K562 (cell line): ENCODE results near the gene POLE2. TPM values are rescaled to one million over a fixed set of nuclear protein-coding genes. Genes with fewer than 3 reads are reported as not detected.

Source experiments
- BCOR ChIP-seq: fragments of 450-650 bp; IDR thresholded peaks from 2 replicates; pipeline ENCODE4 v1.6.1; 2016
- ETS1 ChIP-seq: conservative IDR thresholded peaks from 2 replicates; pipeline ENCODE4 v1.6.1; 2011; ENCODE audit warnings: low read depth, mild to moderate bottlenecking, low read length; ENCODE audit not compliant: control insufficient read depth
- FIP1L1 ChIP-seq: fragments of 200-400 bp; formaldehyde crosslinking; IDR thresholded peaks from 2 replicates; pipeline ENCODE4 v1.6.1; 2018; ENCODE audit warnings: mild to moderate bottlenecking, low read depth, low read length; ENCODE audit not compliant: poor library complexity, severe bottlenecking
- FOXJ3 ChIP-seq: sonication (generic); formaldehyde crosslinking; IDR thresholded peaks from 2 replicates; pipeline ENCODE4 v1.4.0; 2020; ENCODE audit warnings: mild to moderate bottlenecking, missing genetic modification reagents
- GABPA ChIP-seq: fragments of 200-800 bp; sonication (Bioruptor generic); conservative IDR thresholded peaks from 2 replicates; pipeline ENCODE4 v1.6.1; 2016; ENCODE audit warnings: low read depth, missing genetic modification characterization, missing compliant biosample characterization
- GABPB2 ChIP-seq: fragments of 250-450 bp; sonication (Bioruptor Pico); conservative IDR thresholded peaks from 2 replicates; pipeline ENCODE4 v1.5.1; 2021; ENCODE audit warnings: mild to moderate bottlenecking
- GTF2E2 ChIP-seq: fragments of 200-800 bp; sonication (Bioruptor generic); IDR thresholded peaks from 2 replicates; pipeline ENCODE4 v1.6.1; 2016; ENCODE audit warnings: missing genetic modification characterization, missing compliant biosample characterization
- HMGN3 ChIP-seq: IDR thresholded peaks from 2 replicates; pipeline ENCODE4 v1.6.1; 2011; ENCODE audit warnings: borderline replicate concordance, low read depth, mild to moderate bottlenecking, mixed read lengths, low read length; ENCODE audit not compliant: insufficient read length; ENCODE audit errors: extremely low read depth
- LCOR ChIP-seq: sonication (generic); formaldehyde crosslinking; IDR thresholded peaks from 2 replicates; pipeline ENCODE4 v1.8.0; 2022; ENCODE audit warnings: mild to moderate bottlenecking, missing genetic modification reagents
- MTA1 ChIP-seq: fragments of 450-650 bp; IDR thresholded peaks from 2 replicates; pipeline ENCODE4 v1.6.1; 2017; ENCODE audit warnings: borderline replicate concordance
- MYNN ChIP-seq, 2 experiments: sonication (generic); formaldehyde crosslinking in 1 of 2; IDR thresholded peaks; 2 replicates each; pipeline versions ENCODE4 v1.5.0 to v1.6.1; 2016 to 2020; ENCODE audit warnings: antibody characterized with exemption in 1 of 2, missing genetic modification reagents in 1 of 2
- NEUROD1 ChIP-seq: fragments of 150-350 bp; IDR thresholded peaks from 2 replicates; pipeline ENCODE4 v1.6.1; 2014; ENCODE audit warnings: borderline replicate concordance, low read length, low read depth; ENCODE audit not compliant: partially characterized antibody
- RBM25 ChIP-seq: fragments of 200-400 bp; formaldehyde crosslinking; IDR thresholded peaks from 2 replicates; pipeline ENCODE4 v1.6.1; 2018; ENCODE audit warnings: low read length, low read depth, moderate library complexity; ENCODE audit not compliant: severe bottlenecking
- RNF2 ChIP-seq: sonication (generic); IDR thresholded peaks from 2 replicates; pipeline ENCODE4 v1.6.1; 2016
- SMARCC2 ChIP-seq: fragments of 450-650 bp; IDR thresholded peaks from 2 replicates; pipeline ENCODE4 v1.6.1; 2017; ENCODE audit warnings: antibody characterized with exemption, moderate library complexity, mild to moderate bottlenecking, low read depth
- SPI1 ChIP-seq: IDR thresholded peaks from 2 replicates; pipeline ENCODE4 v1.6.1; 2011; ENCODE audit warnings: low read depth, low read length, control low read depth, borderline replicate concordance
- TAF7 ChIP-seq: fragments of 450-650 bp; IDR thresholded peaks from 2 replicates; pipeline ENCODE4 v1.6.1; 2016; ENCODE audit warnings: missing genetic modification characterization, missing compliant biosample characterization
- TFE3 ChIP-seq: fragments of 450-650 bp; formaldehyde crosslinking; IDR thresholded peaks from 2 replicates; pipeline ENCODE4 v1.4.0; 2020; ENCODE audit warnings: mild to moderate bottlenecking, mixed read lengths
- ZNF197 ChIP-seq: fragments of 200-800 bp; sonication (Bioruptor generic); IDR thresholded peaks from 2 replicates; pipeline ENCODE4 v1.6.1; 2016; ENCODE audit warnings: low read depth, missing genetic modification characterization, missing compliant biosample characterization
- ZNF384 ChIP-seq: IDR thresholded peaks from 2 replicates; pipeline ENCODE4 v1.6.1; 2012; ENCODE audit warnings: low read depth, low read length, improper control_type of control experiment
- ZNF696 ChIP-seq: fragments of 250-450 bp; sonication (Bioruptor Pico); conservative IDR thresholded peaks from 2 replicates; pipeline ENCODE4 v1.4.0; 2020; ENCODE audit warnings: mild to moderate bottlenecking, moderate library complexity
- ZSCAN32 ChIP-seq: fragments of 450-650 bp; formaldehyde crosslinking; IDR thresholded peaks from 2 replicates; pipeline ENCODE4 v1.4.0; 2020; ENCODE audit warnings: mild to moderate bottlenecking, moderate library complexity
- polyA plus RNA-seq, 8 experiments: library from polyadenylated mRNA; depleted of rRNA in 4 of 8; stranded (reverse) in 5 of 8; unstranded in 3 of 8; fragments of >200 nt; fragmentation: Nextera tagmentation in 2 of 8; fragmentation: Illumina TruSeq in 1 of 8; extraction: Ambion mirVana in 2 of 8; extraction: Trizol in 1 of 8; gene quantifications; 2 replicates each; pipeline versions ENCODE4 v1.2.1 to v1.2.3, GENCODE V29; 2011 to 2014; ENCODE audit warnings: inconsistent platforms in 1 of 8, missing spikeins in 1 of 8
- total RNA-seq, 7 experiments: library from RNA; depleted of rRNA in 6 of 7; stranded (reverse); fragments of >200 nt in 6 of 7; fragmentation: Illumina TruSeq in 2 of 7; extraction: Trizol in 2 of 7; gene quantifications; 2 replicates each; pipeline versions ENCODE4 v1.2.1 to v1.2.3, GENCODE V29; 2011 to 2021; ENCODE audit warnings: low replicate concordance in 1 of 7

The POLE2 gene
- total and polyA plus RNA-seq, 9 of the 15 experiments (the other 6 are each of a cell fraction or from before 2014, with no cell fraction given), result 30.7 to 78.4 (median 55.4) TPM

- TF ChIP-seq TFE3 (no peak), GABPA (tag) (peak; percentile 93), ETS1 (no peak), ZNF384 (peak; percentile 33; the same call in 1 of the 2 replicates), SPI1 (peak; percentile 80), ZNF197 (CRISPR knock-in tag) (0 out of 2 replicates have a peak, but pooled peaks have one; percentile 43), TAF7 (tag) (peak; percentile 67), ZNF696 (CRISPR knock-in tag) (no peak), BCOR (peak; percentile 20; the same call in 1 of the 2 replicates), FIP1L1 (peak; percentile 44), HMGN3 (peak; percentile 70), NEUROD1 (peak; percentile 68), MTA1 (no peak), ZSCAN32 (CRISPR knock-in tag) (no peak), FOXJ3 (CRISPR knock-in tag) (no peak), GTF2E2 (tag) (peak; percentile 70; the same call in 1 of the 2 replicates), SMARCC2 (peak; percentile 22; the same call in 1 of the 2 replicates), LCOR (CRISPR knock-in tag) (no peak), GABPB2 (CRISPR knock-in tag) (no peak), MYNN (IDR thresholded peaks at IDR 0.05) (peak; percentile 39; the same call in 1 of the 2 replicates), MYNN (CRISPR knock-in tag; IDR thresholded peaks at IDR 0.05) (no peak), RBM25 (peak; percentile 85), RNF2 (peak; percentile 20; the same call in 1 of the 2 replicates)
Measured at GRCh38 chr14:49620182-49621113, 67.6 kb downstream of the POLE2 start, which contains the start of the genes MGAT2 and RPL36AL (continued).
